ENCODE results near the gene LPAR1. TPM values are rescaled to one million over a fixed set of nuclear protein-coding genes. Genes with fewer than 3 reads are reported as not detected.

LPAR1 gene
- total and polyA plus RNA-seq, 2 donors from 2014 or later: 2.9 to 28.2 TPM

GRCh38 chr9:110916403-110916802 lies 121.9 kb downstream of the LPAR1 start:
- H3K4me3 ChIP-seq (ENCODE audit: low read length in 3 of 3): no peak overlapping the region
- no peaks in the 10 kb centered on the region for H3K27me3 ChIP-seq (ENCODE audit: control insufficient read depth, insufficient read depth, low read length)
- H3K4me1 ChIP-seq (ENCODE audit: control insufficient read depth in 2 of 3, insufficient read depth in 2 of 3, low read depth in 1 of 3, low read length in 3 of 3): peaks cover 0 to 2% (median 2%) of the 10 kb centered on the region in 3 donors
- no peaks in the 10 kb centered on the region for H3K9me3 ChIP-seq (ENCODE audit: control insufficient read depth in 2 of 3, insufficient read depth in 1 of 3, low read length in 3 of 3)
- intact Hi-C loops (cut with DNase I): no loop called here
- DNase-seq (no peak), FAIRE-seq (no peak)
- H3K36me3 ChIP-seq (ENCODE audit: control insufficient read depth in 2 of 3, insufficient read depth in 3 of 3, low read length in 3 of 3): no peaks in the 10 kb centered on the region
- no peak overlapping the region for H3K9ac ChIP-seq (ENCODE audit: low read length in 3 of 3)
- H3K27ac ChIP-seq (ENCODE audit: low read depth in 2 of 2, low read length in 2 of 2): no peak overlapping the region
- no peak for TF ChIP-seq CTCF (IDR thresholded peaks at IDR 0.05; ENCODE audit: borderline replicate concordance, extremely low read depth, insufficient read depth)

GRCh38 chr9:110912419-110913291 lies 125.6 kb downstream of the LPAR1 start:
- Histone ChIP-seq H3K27me3 (ENCODE audit: control insufficient read depth, insufficient read depth, low read length) (no peaks in the 10 kb centered on the region), H3K9me3 (ENCODE audit: control insufficient read depth in 2 of 3, insufficient read depth in 1 of 3, low read length in 3 of 3) (peaks cover 0 to 10% (median 0%) of the 10 kb centered on the region in 3 donors), H3K27ac (ENCODE audit: low read depth in 2 of 2, low read length in 2 of 2) (peak overlapping the region in 1 of 2 donors; percentile 25), H3K36me3 (ENCODE audit: control insufficient read depth in 2 of 3, insufficient read depth in 3 of 3, low read length in 3 of 3) (no peaks in the 10 kb centered on the region), H3K9ac (ENCODE audit: low read length in 3 of 3) (no peak overlapping the region), H3K4me1 (ENCODE audit: control insufficient read depth in 2 of 3, insufficient read depth in 2 of 3, low read depth in 1 of 3, low read length in 3 of 3) (peaks cover 0 to 2% (median 0%) of the 10 kb centered on the region in 3 donors), H3K4me3 (ENCODE audit: low read length in 3 of 3) (no peak overlapping the region)
- DNase-seq (no peak), FAIRE-seq (no peak)
- intact Hi-C loops (cut with DNase I): no loop called here
- TF ChIP-seq CTCF (IDR thresholded peaks at IDR 0.05; ENCODE audit: borderline replicate concordance, extremely low read depth, insufficient read depth): no peak

- Histone ChIP-seq H3K36me3 (ENCODE audit: control insufficient read depth in 2 of 3, insufficient read depth in 3 of 3, low read length in 3 of 3) (no peaks in the 10 kb centered on the region), H3K4me1 (ENCODE audit: control insufficient read depth in 2 of 3, insufficient read depth in 2 of 3, low read depth in 1 of 3, low read length in 3 of 3) (peaks cover 0 to 2% (median 0%) of the 10 kb centered on the region in 3 donors), H3K4me3 (ENCODE audit: low read length in 3 of 3) (no peak overlapping the region), H3K9me3 (ENCODE audit: control insufficient read depth in 2 of 3, insufficient read depth in 1 of 3, low read length in 3 of 3) (peaks cover 0 to 10% (median 0%) of the 10 kb centered on the region in 3 donors), H3K27me3 (ENCODE audit: control insufficient read depth, insufficient read depth, low read length) (no peaks in the 10 kb centered on the region), H3K9ac (ENCODE audit: low read length in 3 of 3) (no peak overlapping the region), H3K27ac (ENCODE audit: low read depth in 2 of 2, low read length in 2 of 2) (no peak overlapping the region)
- DNase-seq: peak in 1 of 5 donors; percentile 34
- no peak for FAIRE-seq
- intact Hi-C loops (cut with DNase I): no loop called here
- no peak for TF ChIP-seq CTCF (IDR thresholded peaks at IDR 0.05; ENCODE audit: borderline replicate concordance, extremely low read depth, insufficient read depth)
These were observed 126.4 kb downstream of the LPAR1 start for GRCh38 chr9:110911659-110912418.

Measured in kidney (tissue), 14 donors.